ENCODE measurements around the gene MYH7.
"Not testable (repeated sequence)": the region's sequence is repeated elsewhere in the genome, so short reads cannot be mapped to it uniquely, and the experiment has no call there.

The MYH7 gene

DNA sequence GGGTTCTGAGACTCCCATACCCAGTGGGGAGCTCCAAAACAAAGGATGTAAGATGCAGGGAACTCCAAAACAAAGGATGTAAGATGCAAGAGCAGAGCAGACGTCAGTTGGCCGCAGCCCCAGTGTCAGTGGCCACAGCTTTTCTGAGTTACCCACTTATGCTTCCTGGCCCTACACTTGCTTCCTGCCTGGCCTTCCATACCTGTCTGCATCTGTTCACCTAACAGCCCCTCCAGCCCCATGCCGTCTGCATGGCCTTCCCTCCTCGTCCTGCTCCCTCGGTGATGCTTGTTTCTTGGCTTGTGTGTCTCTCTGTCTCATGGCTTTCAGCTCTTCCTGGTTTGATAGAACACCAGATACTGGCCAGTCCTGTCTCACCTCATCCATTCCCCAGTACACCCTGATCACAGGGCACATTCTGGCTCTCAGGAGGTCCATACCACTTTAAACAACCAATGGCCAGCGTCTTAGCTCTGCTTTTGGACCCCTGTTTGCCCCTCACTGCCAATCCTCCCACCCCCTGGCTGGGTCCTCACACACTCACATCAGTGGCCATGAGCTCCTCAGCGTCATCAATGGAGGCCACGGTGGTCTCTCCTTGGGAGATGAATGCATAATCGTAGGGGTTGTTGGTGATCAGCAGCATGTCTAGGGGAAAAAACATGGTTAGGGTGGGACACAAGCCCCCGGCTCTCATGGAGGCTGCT is 5.3 kb downstream of the MYH7 start:
- no peak for DNase-seq (ENCODE audit: low read depth)

DNA sequence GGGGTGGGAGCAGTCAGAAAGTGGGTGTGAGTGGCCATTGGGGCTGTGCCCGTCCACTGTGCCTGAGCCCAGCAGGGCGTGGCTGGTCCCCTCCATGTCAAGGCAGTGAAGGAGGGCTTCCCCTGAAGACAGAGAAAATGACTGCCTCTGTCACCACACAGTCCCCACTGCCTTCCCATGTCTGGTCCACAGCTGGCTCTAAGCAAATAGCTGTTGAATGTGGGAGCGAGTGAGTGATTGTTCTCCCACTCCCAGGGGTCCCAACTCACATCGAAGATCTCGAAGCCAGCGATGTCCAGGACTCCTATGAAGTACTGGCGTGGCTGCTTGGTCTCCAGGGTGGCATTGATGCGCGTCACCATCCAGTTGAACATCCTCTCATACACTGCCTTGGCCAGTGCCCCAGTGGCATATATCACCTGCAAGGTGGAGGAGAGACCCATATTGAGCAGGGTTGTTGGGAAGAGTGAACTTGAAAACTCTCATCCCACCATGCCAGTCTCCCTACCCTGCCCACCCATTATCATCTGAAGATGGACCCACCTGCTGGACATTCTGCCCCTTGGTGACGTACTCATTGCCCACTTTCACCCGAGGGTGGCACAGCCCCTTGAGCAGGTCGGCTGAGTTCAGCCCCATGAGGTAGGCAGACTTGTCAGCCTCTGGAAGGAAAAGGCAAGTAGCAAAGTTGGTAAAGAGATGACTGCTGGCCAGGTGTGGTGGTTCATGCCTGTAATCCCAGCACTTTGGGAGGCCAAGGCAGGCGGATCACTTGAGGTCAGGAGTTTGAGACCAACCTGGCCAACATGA is 6.6 kb downstream of the MYH7 start:
- DNase-seq (ENCODE audit: low read depth), result no peak

DNA sequence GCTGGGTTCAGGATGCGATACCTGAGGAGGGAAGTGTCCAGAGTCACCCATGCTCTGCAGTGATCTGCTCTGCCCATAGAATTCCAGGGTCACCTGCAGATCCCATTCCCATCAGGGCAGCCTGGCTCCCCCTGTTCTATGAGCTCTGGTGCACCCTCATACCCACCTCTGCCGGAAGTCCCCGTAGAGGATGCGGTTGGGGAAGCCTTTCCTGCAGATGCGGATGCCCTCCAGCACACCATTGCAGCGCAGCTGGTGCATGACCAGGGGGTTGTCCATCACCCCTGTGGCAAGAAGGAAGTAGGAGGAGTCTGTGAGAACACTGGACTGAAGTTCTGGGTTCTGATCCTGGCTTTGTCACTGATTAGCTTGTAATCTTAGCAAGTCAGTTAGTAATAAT is 9.7 kb downstream of the MYH7 start:
- DNase-seq (ENCODE audit: low read depth), result not testable (repeated sequence)

DNA sequence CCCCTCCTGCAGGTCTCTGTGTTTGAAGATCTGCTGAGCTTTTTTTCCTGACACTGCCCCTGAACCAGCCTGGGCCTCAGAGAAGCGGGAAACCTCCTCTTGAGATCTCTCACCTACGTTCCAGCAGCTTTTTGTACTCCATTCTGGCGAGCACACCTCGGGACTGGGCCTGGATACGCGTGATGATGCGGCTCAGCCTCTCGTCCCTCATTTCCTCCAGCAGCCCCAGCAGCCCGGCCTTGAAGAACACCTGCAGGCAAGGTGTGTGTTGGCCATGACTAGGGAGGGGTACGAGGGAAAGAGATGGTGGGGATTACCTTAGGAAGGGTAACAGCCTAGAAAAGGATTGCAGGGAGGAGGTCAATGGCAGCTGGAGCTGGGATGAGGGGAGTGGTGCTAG is 10.3 kb downstream of the MYH7 start:
- no peak for DNase-seq (ENCODE audit: low read depth)

DNA sequence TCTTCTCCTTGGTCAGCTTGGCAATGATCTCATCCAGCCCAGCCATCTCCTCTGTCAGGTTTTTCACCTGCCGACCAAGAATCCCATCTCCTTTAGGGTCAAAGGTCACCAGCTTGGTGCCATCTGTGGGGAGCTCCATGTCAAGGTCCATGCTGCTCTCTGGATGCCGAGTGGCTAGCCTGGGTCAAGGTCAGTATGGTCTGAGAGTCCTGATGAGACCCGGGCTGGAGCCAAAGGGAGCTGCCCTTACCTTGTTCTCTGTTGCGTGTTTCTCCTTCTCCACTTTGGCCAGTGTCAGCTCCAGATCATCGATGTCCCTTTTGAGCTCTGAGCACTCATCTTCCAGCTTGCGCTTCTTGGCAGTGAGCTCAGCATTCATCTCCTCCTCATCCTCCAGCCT is 11.8 kb downstream of the MYH7 start:
- no peak for DNase-seq (ENCODE audit: low read depth)

DNA sequence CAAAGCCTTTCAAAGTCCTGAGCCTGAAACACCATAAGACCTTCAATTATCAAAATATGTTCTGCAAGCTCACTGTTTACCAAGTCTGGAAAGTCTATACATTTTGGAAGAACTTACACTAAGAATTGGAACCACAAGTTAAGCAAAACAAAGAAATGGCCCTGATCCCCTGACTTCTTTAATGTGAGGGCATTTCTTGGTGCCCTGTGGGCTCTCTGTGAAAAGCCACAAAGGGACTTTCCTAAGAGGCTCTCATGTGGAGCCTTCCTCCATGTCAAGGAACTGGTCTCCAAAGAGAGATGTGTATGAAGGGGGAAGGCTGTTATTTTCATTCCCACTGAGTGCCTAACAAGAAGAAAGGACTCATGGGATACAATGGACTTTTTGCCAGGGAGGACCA is 13.9 kb downstream of the MYH7 start:
- no peak for DNase-seq (ENCODE audit: low read depth)

DNA sequence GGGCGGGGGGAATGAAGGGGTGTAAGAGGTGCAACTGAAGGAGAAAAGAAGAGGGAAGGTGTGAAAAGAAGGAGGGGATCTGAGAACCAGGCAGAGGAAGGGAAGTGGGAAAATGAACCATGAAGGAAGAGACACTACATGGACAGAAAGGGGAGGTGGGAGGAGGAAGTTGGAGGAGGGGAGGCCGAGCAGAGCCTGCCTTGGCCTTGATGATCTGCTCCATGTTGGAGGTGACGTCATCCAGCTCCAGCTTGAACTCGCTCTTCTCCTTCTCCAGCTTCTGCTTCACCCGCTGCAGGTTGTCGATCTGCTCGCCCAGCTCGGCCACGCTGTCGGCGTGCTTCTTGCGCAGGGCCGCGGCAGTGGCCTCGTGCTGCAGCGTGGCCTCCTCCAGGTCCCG is 15.8 kb downstream of the MYH7 start:
- not testable (repeated sequence) for DNase-seq (ENCODE audit: low read depth)

DNA sequence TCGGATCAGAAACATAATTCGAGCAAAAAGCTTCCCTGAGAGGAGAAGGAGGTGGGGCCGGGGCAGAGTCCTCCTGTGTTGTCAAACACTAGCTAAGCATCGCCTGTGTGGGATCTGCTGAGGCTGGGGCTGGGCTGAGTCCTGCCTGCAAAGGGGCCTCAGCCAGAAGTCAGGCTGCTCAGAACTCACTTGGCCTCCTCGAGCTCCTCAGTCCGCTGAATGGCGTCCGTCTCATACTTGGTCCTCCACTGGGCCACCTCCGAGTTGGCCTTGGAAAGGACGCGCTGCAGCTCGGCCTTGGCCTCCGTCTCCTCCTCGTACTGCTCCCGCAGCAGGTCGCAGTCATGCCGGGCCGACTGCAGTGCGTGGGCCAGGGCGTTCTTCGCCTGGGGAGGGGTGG is 17.4 kb downstream of the MYH7 start:
- no peak for DNase-seq (ENCODE audit: low read depth)

DNA sequence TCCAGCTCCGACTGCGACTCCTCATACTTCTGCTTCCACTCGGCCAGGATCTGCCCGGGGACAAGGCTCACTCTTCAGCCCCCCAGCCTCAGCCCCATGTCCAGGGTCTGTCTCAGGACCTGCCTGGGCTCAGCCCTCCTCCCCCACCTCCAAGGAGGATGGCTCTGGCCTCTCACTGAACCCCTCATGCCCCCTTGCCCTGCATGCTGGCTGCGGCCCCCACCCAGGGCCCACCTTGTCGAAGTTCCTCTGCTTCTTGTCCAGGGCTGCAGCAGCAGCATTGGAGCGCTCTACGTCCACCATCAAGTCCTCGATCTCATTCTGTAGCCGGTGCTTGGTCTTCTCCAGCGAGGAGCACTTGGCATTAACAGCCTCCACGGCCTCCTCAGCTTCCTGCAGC is 18.2 kb downstream of the MYH7 start:
- not testable (repeated sequence) for DNase-seq (ENCODE audit: low read depth)

DNA sequence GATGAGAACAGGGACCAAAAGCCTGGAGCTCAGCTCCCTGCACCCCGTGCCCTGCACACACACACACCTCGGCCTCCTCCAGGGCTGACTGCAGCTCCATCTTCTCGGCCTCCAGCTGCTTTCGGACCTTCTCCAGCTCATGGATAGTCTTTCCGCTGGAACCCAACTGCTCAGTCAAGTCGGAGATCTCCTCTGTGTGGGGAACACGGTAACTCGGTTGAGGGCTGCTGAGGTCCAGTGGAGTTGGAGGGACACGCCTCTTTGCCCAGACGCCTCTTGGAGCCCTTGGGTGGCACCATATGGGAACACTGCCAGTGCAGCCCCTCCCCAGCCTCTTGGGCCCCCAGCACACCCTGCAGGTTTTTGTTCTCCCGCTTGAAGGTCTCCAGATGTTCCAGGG is 18.7 kb downstream of the MYH7 start:
- DNase-seq (ENCODE audit: low read depth), result no peak

DNA sequence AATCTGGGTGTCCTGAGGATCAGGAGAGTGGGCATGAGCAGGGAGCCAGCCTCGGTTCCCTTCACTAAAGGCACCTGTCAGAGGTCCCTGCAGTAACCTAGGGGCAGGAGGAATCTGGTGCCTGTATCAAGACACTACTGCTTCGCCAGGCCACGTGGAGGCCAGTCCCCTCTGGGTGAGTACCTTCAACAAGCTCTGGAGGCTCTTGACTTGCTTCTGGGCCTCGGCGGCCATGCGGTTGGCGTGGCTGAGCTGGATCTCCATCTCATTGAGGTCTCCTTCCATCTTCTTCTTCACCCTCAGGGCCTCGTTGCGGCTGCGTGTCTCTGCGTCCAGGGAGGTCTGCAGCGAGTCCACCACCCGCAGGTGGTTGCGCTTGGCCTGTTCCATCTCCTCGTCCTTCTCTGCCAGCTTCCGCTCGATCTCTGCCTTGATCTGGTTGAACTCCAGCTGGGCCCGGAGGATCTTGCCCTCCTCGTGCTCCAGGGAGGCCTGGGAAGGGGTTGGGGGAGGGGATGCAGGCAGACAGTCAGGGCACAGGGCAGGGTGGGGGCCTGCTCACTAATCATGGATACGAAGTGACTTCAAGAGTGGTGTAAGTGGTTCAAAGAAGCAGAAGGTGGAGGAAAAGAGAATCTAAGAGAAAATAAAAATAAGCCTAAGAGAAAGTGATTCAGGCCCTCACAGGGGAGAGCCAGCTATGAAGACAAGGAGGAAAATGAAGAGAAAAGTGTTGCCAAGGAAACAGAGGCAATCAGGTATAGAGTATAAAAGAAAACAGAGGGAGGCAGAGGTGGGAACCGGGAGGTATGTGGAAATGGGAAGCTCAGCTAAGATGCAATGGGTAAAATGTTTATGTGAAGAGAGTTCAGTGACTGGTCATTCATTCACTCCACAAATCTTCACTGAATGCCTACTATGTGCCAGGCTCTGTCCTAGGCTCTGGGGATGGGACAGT is 19.4 kb downstream of the MYH7 start:
- no peak for DNase-seq (ENCODE audit: low read depth)

DNA sequence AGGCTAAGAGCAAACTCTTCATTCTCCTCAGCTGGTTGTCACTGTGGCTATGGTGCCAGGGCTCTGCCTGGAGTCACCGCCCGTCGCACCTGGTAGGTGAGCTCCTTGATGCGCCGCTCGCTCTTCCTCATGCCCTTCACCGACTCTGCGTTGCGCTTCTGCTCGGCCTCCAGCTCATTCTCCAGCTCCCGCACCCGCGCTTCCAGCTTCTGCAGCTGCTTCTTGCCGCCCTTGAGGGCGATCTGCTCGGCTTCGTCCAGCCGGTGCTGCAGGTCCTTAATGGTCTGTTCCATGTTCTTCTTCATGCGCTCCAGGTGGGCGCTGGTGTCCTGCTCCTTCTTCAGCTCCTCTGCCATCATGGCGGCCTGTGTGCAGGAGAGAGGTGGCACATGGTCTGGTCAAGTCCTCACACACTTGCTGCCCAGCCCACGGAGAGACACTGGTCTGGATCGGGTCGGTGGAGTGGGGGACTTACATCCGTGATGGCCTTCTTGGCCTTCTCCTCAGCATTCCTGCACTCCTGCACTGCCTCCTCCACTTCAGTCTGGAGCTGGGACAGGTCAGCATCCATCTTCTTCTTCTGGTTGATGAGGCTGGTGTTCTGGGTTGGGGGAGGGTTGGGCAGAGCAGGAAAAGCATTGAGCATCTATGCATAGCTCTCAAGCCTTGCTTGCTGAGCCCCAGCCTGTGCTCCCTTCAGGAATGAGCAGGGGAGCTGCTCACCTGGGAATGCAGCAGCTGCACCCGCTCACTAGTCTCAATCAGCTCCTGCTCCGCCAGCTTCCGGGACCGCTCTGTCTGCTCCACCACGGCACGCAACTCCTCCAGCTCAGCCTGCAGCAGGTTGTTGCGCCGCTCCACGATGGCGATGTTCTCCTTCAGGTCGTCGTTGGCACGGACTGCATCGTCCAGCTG is 20.3 kb downstream of the MYH7 start:
- no peak for DNase-seq (ENCODE audit: low read depth)

DNA sequence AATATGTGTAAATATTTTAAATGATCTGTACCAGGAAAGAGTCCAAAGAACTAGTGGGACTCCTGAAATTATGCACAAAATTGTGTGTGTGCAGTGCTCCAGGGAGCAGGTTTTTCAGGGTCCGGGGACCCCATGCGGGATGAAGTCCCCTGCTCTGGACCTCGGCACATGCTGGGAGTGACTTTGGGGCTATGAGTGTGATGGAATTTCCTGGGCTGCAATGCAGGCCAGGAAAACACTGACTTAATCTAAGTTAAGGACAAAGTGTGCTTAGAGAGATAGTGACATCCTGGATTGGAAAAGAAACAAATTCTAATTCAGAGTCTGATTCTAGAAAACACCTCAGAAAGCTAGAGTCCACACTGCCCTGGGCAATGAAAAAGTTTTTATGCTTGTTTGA is 21.2 kb downstream of the MYH7 start:
- no peak for DNase-seq (ENCODE audit: low read depth)

DNA sequence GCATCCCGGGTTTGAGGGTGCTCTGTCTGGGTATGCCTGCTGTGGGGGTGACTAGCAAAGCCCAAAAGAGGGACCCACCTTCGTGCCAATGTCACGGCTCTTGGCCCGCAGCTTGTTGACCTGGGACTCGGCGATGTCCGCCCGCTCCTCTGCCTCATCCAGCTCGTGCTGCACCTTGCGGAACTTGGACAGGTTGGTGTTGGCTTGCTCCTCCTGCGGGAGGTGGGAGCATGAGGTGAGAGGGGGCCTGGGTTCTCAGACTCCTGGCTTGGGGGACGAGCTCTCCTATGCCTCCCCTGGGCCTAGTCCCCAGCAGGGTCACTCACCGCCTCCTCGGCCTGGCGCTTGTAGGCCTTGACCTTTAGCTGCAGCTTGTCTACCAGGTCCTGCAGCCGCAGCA is 21.8 kb downstream of the MYH7 start:
- no peak for DNase-seq (ENCODE audit: low read depth)

DNA sequence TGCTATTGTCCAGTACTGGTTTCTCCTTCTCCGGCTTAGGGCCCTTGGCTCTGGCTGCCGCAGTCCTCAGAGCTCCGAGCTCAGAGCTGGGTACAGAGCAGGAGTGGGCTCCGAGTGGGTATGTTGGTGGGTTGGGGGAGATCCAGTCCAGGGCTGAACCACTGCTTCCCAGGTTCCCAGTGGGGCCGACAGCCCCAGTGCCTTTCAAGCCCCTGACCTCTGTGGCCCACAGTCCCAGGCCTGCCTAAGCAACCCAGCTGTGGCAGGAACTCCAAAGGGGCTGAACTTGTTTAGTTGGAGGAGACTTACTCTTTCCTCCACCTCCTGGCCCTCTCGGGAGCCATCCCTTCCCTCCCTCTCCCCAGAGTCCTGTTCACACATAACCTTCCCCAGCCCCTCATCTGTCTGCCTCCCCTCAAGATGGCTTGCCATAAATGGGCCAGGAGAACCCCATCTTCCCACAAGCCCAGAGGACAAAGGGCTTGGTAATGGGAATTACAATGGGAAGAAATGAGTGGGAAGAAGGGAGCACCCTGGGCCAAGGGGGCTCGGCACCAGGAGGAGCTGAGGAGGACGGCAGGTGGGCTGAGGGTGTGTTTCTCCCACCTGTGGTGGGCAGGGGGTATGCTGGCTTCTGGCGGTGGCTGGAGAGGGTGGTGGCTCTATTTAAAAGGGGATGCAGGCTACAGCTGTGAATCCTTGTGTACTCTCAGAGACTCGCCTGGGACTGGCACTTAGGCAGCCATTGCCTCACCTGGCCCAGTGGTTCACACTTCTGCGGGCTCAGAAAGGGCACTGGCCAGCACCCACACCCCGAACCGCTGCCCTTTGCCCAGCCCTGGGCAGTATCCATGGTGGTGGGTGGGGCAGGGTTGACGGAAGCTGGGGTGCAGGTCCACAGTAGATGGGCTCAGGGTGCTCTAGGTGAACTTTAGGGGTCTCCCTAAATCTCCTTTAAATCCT is 23.6 kb downstream of the MYH7 start:
- no peak for DNase-seq (ENCODE audit: low read depth)

DNA sequence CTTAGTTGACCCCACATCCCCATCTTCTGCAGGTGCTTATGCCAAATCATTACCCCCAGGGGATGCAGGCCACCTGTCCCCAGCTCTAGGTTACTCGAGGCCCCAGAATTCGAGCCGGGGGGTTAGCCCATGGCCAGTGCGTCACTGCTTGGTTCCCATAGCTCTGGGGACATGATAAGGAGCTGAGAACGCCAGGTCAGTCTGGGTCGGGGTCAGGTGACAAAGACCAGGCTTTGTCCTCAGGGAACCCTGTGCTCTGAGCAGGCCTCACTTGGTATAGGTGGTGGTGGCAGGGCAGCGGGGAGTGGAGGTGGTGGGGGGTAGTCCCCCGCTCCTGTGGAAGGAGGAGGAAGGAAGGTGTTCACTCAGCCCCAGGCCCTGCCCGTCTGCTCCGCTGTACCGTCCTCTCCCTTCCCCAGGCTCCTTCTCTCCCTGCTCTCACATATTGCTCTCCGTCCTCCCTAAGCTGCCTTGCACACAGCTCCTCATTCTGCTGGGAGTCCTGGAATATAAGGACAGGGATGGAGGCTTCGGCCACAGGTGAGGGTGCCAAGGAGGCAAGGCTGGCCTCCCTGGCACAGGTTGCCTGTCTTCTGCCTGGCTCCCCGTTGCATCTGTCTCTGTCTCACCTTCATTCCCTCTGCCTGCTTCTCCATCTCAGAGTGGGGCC is 25.4 kb downstream of the MYH7 start:
- no peak for DNase-seq (ENCODE audit: low read depth)

DNA sequence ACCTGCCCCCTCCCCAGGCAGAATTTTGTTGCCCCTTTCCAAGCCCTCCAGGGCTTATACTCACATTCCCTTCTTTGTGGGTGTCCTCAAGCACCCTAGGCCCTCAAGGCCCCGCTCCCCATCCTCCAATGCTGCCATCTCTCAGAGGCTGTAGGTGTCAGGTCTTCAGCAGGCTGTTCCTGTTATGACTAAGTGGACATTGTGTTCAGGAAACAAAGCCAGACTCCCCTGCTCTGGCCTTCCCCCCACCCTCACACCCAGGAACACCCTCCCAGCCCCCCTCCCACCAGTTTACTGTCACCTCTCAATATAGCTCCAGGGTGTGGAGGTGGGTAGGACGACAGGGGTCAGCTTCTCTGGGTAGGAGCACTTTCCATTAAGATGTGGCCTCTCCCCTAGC is 26.0 kb downstream of the MYH7 start:
- DNase-seq (ENCODE audit: low read depth), result no peak

DNA sequence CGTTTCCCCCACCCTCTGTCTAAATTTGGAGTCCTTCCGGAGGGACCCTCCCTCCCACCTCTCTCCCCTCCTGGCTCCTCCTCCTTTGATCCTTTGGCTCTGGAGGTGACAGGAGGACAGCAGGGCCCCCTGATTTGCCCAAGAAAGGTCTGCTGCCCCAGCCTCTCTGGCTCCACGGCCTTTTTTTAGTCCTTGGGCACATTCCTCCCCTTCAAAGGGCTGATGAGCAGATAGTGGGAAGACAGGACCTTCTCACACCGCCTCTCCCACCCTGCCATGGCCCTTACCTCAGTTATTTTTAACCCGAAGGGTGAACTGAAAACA is 27.2 kb downstream of the MYH7 start:
- no peak for DNase-seq (ENCODE audit: low read depth)

DNA sequence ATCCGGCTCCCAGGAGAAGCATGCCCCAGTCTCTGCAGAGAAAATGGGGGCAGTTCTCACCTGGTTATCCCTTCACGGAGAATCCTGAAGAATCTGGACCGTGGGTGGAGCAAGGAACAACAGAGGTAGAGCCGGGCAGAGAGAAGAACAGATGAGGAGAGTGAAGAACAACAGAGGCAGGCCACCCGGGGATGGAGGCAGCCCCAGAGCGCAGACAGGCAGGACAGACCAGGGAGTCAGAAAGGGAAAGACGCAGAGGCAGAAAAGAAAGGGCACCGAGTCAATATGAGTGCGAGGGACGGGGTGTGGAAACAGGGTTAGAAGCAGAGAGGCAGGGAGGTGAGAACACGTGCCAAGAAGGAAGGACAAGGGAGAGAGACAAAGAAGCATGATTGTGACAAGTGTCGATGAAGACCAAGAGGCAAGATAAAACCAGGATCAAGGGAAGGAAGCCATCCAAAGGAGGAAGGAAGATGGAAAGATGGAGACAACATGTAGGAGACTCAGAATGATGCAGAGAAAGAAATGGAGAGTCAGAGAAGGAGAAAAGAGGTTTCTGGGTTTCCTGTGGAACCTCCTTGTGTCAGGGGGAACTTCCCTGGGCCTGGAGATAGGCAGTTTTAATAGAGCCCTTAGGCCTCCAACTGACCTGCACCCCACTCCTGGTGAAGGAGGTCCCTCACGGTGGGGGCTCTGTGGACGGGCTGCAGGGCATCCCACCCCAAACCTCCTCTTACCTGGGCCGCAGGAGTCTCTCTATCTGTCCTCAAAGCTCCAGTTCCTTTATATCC is 27.7 kb downstream of the MYH7 start, which contains the start of gene MYH6:
Gene MYH6 (minus strand): TSS at position 758 of the 791 bp plus-strand sequence. CDS start 1,050 bp downstream, outside the sequence.
- no peak for DNase-seq (ENCODE audit: low read depth)
